CD4-positive, alpha-beta T cell treated with Interleukin-6 for 4 hours (primary cell): ENCODE results near the gene MARCOL.
"Not testable (repeated sequence)": the region's sequence is repeated elsewhere in the genome, so short reads cannot be mapped to it uniquely, and the experiment has no call there.

ENCODE experiments used
- DNase-seq: peaks from one replicate; pipeline ENCODE4 v3.0.0-alpha.2; 2020; ENCODE audit warnings: mixed read lengths

Gene MARCOL

GRCh38 chr5:148268566-148268965 lies 30.2 kb downstream of the MARCOL start, which contains the start of gene SPINK13:
Gene SPINK13 (plus strand): TSS chr5:148268794. CDS start chr5:148270073, 1,279 bp downstream.
- no peak for DNase-seq

DNA sequence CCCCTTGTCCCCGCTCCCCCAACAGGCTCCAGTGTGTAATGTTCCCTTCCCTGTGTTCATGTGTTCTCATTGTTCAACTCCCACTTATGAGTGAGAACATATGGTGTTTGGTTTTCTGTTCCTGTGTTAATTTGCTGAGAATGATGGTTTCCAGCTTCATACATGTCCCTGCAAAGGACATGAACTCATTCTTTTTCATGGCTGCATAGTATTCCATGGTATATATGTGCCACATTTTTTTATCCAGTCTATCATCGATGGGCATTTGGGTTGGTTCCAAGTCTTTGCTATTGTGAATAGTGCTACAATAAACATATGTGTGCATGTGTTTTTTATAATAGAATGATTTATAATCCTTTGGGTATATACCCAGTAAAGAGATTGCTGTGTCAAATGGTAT lies 36.8 kb downstream of the MARCOL start:
- not testable (repeated sequence) for DNase-seq

- not testable (repeated sequence) for DNase-seq
These were observed 42.6 kb downstream of the MARCOL start for GRCh38 chr5:148280893-148281292.

DNA sequence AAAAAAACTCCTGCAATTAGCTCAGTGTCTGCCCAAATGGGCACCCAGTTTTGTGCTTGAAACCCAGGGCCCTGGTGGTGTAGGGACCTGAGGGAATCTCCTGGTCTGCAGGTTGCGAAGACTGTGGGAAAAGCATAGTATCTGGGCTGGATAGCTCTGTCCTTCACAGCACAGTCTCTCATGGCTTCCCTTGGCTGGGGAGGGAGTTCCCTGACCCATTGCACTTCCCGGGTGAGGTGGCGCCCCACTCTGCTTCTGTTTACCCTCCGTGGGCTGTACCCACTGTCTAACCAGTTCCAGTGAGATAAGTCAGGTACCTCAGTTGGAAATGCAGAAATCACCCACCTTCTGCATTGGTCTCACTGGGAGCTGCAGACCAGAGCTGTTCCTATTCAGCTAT lies 43.0 kb downstream of the MARCOL start:
- not testable (repeated sequence) for DNase-seq

- DNase-seq: no peak
These were observed 52.2 kb downstream of the MARCOL start for GRCh38 chr5:148290271-148291195.
